ENCODE measurements around the gene PGAM1. TPM values are rescaled to one million over a fixed set of nuclear protein-coding genes. Genes with fewer than 3 reads are reported as not detected.

The PGAM1 gene
- total and polyA plus RNA-seq, 2 of the 13 experiments (the other 11 are each of a cell fraction or from before 2014, with no cell fraction given): 354 to 483 TPM

DNA sequence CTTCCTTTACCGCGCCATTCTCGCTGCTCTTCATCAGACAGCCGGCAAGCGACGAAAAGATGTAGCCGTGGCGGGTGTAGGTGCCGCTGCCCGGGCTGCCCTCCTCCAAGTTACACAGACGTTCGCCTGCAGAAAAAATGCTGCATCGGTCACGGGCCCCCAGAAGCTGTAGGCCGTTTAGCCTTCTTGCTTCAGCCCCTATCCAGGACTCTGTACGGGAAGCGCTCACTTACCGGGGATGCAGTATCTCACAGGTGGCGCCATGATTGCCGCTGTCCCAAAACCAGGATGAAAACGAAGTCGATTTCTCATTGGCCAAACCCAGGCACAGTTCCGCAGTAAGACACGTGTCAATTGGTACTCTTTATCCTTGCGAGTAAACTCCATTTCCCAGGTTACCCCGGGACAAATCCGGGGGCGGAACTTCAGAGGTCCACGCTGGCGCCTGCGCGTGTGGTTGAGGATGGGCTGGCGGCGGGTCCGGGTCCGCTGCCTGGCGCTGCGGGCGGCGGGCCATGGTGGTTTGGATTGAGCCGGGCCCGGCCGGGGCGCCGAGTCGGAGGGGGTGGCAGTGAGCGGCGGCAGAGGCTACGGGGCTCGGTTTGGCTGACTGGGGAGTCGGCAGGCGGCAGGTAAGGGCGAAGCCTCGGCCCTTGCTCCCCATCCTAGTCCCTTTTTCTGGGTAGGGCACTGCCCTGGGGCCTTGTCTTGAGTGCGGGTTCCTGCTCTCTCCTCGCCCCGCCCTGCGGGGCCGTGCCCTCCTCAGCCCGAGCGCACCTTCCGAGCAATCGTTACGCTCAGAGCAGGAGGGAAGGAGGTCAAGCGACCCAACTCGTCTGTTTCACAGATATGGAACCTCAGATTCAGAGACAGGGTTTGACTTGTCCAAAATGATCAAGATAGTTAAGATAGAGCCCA is 20.0 kb downstream of the PGAM1 start, which contains the start of the genes EXOSC1 and ZDHHC16 (continued):
- peak; percentile 82 for TF ChIP-seq TAF1 (CRISPR knock-in tag; IDR thresholded peaks at IDR 0.05)
- TF ChIP-seq, protein P1, sequence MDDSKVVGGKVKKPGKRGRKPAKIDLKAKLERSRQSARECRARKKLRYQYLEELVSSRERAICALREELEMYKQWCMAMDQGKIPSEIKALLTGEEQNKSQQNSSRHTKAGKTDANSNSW (CRISPR knock-in tag; IDR thresholded peaks at IDR 0.05; ENCODE audit: borderline replicate concordance): no peak
- TF ChIP-seq NFE2 (CRISPR knock-in tag; IDR thresholded peaks at IDR 0.05): no peak
- TF ChIP-seq ZNF501 (CRISPR knock-in tag; IDR thresholded peaks at IDR 0.05): peak; percentile 81; the same call in 1 of the 2 replicates
- TF ChIP-seq KAT2B (IDR thresholded peaks at IDR 0.05; ENCODE audit: borderline replicate concordance, low read depth, low read length): no peak
- TF ChIP-seq, protein P2, sequence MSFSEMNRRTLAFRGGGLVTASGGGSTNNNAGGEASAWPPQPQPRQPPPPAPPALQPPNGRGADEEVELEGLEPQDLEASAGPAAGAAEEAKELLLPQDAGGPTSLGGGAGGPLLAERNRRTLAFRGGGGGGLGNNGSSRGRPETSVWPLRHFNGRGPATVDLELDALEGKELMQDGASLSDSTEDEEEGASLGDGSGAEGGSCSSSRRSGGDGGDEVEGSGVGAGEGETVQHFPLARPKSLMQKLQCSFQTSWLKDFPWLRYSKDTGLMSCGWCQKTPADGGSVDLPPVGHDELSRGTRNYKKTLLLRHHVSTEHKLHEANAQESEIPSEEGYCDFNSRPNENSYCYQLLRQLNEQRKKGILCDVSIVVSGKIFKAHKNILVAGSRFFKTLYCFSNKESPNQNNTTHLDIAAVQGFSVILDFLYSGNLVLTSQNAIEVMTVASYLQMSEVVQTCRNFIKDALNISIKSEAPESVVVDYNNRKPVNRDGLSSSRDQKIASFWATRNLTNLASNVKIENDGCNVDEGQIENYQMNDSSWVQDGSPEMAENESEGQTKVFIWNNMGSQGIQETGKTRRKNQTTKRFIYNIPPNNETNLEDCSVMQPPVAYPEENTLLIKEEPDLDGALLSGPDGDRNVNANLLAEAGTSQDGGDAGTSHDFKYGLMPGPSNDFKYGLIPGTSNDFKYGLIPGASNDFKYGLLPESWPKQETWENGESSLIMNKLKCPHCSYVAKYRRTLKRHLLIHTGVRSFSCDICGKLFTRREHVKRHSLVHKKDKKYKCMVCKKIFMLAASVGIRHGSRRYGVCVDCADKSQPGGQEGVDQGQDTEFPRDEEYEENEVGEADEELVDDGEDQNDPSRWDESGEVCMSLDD (CRISPR knock-in tag; IDR thresholded peaks at IDR 0.05; ENCODE audit: borderline replicate concordance): no peak
- TF ChIP-seq RXRB (CRISPR knock-in tag; IDR thresholded peaks at IDR 0.05; ENCODE audit: borderline replicate concordance): no peak
- TF ChIP-seq GLI4 (CRISPR knock-in tag; IDR thresholded peaks at IDR 0.05; ENCODE audit: borderline replicate concordance): 0 out of 2 replicates have a peak, but pooled peaks have one; percentile 17
- TF ChIP-seq, protein P3, sequence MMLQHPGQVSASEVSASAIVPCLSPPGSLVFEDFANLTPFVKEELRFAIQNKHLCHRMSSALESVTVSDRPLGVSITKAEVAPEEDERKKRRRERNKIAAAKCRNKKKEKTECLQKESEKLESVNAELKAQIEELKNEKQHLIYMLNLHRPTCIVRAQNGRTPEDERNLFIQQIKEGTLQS (CRISPR knock-in tag; IDR thresholded peaks at IDR 0.05): no peak
- 0 out of 2 replicates have a peak, but pooled peaks have one; percentile 35 for TF ChIP-seq PPARG (CRISPR knock-in tag; conservative IDR thresholded peaks at IDR 0.05)
- TF ChIP-seq, protein P4, sequence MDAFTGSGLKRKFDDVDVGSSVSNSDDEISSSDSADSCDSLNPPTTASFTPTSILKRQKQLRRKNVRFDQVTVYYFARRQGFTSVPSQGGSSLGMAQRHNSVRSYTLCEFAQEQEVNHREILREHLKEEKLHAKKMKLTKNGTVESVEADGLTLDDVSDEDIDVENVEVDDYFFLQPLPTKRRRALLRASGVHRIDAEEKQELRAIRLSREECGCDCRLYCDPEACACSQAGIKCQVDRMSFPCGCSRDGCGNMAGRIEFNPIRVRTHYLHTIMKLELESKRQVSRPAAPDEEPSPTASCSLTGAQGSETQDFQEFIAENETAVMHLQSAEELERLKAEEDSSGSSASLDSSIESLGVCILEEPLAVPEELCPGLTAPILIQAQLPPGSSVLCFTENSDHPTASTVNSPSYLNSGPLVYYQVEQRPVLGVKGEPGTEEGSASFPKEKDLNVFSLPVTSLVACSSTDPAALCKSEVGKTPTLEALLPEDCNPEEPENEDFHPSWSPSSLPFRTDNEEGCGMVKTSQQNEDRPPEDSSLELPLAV (CRISPR knock-in tag; conservative IDR thresholded peaks at IDR 0.05; ENCODE audit: low read depth): no peak
- TF ChIP-seq PRPF4 (IDR thresholded peaks at IDR 0.05; ENCODE audit: low read depth, low read length, poor library complexity, severe bottlenecking): no peak
- peak; percentile 79 for TF ChIP-seq NR2C2 (CRISPR knock-in tag; IDR thresholded peaks at IDR 0.05; ENCODE audit: borderline replicate concordance)
- TF ChIP-seq, protein P5, sequence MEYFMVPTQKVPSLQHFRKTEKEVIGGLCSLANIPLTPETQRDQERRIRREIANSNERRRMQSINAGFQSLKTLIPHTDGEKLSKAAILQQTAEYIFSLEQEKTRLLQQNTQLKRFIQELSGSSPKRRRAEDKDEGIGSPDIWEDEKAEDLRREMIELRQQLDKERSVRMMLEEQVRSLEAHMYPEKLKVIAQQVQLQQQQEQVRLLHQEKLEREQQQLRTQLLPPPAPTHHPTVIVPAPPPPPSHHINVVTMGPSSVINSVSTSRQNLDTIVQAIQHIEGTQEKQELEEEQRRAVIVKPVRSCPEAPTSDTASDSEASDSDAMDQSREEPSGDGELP (IDR thresholded peaks at IDR 0.05; ENCODE audit: borderline replicate concordance, low read depth): peak; percentile 45; the same call in 1 of the 2 replicates
- TF ChIP-seq ZBTB21 (CRISPR knock-in tag; IDR thresholded peaks at IDR 0.05): no peak
- TF ChIP-seq ZNF251 (CRISPR knock-in tag; IDR thresholded peaks at IDR 0.05): no peak
- no peak for TF ChIP-seq HIVEP1 (CRISPR knock-in tag; IDR thresholded peaks at IDR 0.05)
- TF ChIP-seq ZNF629 (CRISPR knock-in tag; conservative IDR thresholded peaks at IDR 0.05): peak; percentile 35; the same call in 1 of the 2 replicates
- TF ChIP-seq PTBP1 (IDR thresholded peaks at IDR 0.05; ENCODE audit: low read depth, low read length, poor library complexity, severe bottlenecking): no peak
- TF ChIP-seq ZNF10 (CRISPR knock-in tag; IDR thresholded peaks at IDR 0.05; ENCODE audit: borderline replicate concordance, low read depth): no peak
- TF ChIP-seq, protein P6, sequence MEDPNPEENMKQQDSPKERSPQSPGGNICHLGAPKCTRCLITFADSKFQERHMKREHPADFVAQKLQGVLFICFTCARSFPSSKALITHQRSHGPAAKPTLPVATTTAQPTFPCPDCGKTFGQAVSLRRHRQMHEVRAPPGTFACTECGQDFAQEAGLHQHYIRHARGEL (CRISPR knock-in tag; IDR thresholded peaks at IDR 0.05): no peak
- TF ChIP-seq, protein P7, sequence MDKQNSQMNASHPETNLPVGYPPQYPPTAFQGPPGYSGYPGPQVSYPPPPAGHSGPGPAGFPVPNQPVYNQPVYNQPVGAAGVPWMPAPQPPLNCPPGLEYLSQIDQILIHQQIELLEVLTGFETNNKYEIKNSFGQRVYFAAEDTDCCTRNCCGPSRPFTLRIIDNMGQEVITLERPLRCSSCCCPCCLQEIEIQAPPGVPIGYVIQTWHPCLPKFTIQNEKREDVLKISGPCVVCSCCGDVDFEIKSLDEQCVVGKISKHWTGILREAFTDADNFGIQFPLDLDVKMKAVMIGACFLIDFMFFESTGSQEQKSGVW (CRISPR knock-in tag; IDR thresholded peaks at IDR 0.05; ENCODE audit: borderline replicate concordance): no peak

All from HepG2 (cell line).